Measurements from ENCODE around the gene MAS1L. TPM values are rescaled to one million over a fixed set of nuclear protein-coding genes. Genes with fewer than 3 reads are reported as not detected.

Gene MAS1L, protein sequence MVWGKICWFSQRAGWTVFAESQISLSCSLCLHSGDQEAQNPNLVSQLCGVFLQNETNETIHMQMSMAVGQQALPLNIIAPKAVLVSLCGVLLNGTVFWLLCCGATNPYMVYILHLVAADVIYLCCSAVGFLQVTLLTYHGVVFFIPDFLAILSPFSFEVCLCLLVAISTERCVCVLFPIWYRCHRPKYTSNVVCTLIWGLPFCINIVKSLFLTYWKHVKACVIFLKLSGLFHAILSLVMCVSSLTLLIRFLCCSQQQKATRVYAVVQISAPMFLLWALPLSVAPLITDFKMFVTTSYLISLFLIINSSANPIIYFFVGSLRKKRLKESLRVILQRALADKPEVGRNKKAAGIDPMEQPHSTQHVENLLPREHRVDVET
- not detected in 2 replicates for total RNA-seq

DNA sequence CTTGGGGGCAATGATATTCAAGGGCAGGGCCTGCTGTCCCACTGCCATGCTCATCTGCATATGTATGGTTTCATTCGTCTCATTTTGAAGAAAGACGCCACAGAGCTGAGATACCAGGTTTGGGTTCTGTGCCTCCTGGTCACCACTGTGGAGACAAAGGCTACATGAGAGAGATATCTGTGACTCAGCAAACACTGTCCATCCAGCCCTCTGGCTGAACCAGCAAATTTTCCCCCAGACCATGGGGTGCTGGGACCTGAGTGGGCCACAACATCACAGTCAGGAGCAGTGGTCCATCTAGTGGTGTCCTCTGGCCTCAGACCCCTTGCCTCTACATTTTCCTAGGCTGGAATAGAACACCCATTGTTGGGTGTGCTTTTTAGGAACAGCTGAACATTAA is at the start of gene MAS1L:
MAS1L (minus strand) TSS at position 297 of the 400 bp plus-strand sequence; CDS start at position 243, 54 bp downstream.

DNA sequence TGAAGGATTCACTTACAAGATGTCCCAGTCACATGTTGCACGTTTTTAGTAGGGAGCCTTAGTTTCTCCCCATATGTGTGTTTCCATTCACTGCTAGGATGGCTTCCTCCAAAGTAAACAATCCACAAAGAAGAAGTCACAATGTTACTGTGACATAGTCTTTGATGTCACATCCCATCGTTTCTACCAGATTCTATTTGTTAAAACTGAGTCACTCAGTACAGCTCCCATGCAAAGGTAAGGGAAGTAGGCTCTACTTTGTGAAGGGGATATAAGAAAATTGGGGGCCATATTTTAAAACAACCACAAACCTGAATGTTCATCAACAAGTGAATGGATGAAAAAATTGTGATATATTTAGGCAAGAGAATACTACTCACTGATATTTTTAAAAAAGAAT is 30.8 kb downstream of the MAS1L start, which contains the start of the genes OR11A1 and OR2H1:
OR11A1 (minus strand) TSS at position 101 of the 400 bp plus-strand sequence. CDS start 29,430 bp downstream, outside the sequence.
OR2H1 (plus strand) TSS at position 185 of the 400 bp plus-strand sequence. CDS start 4,615 bp downstream, outside the sequence.

DNA sequence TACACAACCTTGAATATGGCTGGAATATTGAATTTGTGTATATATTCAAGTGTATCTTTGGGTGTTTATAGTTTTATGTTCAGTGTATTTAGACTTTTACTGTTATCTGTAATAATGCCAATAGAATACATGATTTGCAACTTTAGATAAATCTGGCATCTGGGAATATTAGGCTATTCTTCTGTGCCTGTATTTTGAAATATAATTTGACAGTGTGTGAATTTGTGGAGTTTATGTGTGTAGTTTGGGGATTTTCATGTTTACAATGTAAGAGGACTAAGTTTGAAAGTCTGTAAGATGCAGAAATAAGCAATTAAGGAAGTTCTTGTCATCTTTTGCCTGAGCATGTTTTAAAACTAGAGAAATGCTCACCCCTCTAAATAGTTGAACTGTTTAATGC is 48.8 kb downstream of the MAS1L start, which contains the start of gene OR10C1:
OR10C1 (plus strand) TSS at position 301 of the 400 bp plus-strand sequence. CDS start 710 bp downstream, outside the sequence.

Other genes starting within 250 kb of the MAS1L start
- gene OR14J1, start 186.3 kb downstream of the MAS1L start, total RNA-seq, result not detected in 2 replicates
- gene OR5V1, start 119.1 kb downstream of the MAS1L start, total RNA-seq, result not detected in 2 replicates
- not detected in 2 replicates for gene OR12D3, start 112.7 kb downstream of the MAS1L start, total RNA-seq
- not detected in 2 replicates for gene OR12D2, start 92.3 kb downstream of the MAS1L start, total RNA-seq
- not detected in 2 replicates for gene OR12D1, start 73.0 kb downstream of the MAS1L start, total RNA-seq
- not detected in 2 replicates for gene OR10C1, start 48.6 kb downstream of the MAS1L start, total RNA-seq
- not detected in 2 replicates for gene OR11A1, start 30.9 kb downstream of the MAS1L start, total RNA-seq
- not detected in 2 replicates for gene OR2H1, start 30.8 kb downstream of the MAS1L start, total RNA-seq
- gene UBD, start 71.8 kb upstream of the MAS1L start, total RNA-seq, result not detected in 2 replicates
- gene OR2H2, start 97.2 kb upstream of the MAS1L start, total RNA-seq, result not detected in 2 replicates
- 10.3 and 11.4 TPM in 2 replicates for gene GABBR1, start 145.2 kb upstream of the MAS1L start, total RNA-seq
- not detected in 2 replicates for gene MOG, start 169.1 kb upstream of the MAS1L start, total RNA-seq
- gene ZFP57, start 193.2 kb upstream of the MAS1L start, total RNA-seq, result 0.13 TPM in 1 of 2 replicates, not detected in the other
- gene HLA-F, start 235.5 kb upstream of the MAS1L start, total RNA-seq, result 40.4 and 41.5 TPM in 2 replicates

All from aortic smooth muscle cell (primary cell).